DMS114 treated with DMSO at 0.1 percent for 48 hours (cell line): ENCODE results near the gene NTSR2.

Experiments
- DNase-seq: peaks from one replicate; lab custom pipeline; 2025; ENCODE audit not compliant: unreplicated experiment; lab: John Stamatoyannopoulos, UW

NTSR2 gene

GRCh38 chr2:11669454-11670291 lies at the start of gene NTSR2:
Gene NTSR2, minus strand, starts transcription at chr2:11670195. Its CDS starts 66 bp downstream, at chr2:11670129.
- DNase-seq: peak; percentile 4

GRCh38 chr2:11719230-11719977 lies 49.4 kb upstream of the NTSR2 start:
- DNase-seq: no peak

GRCh38 chr2:11718606-11719005 lies 48.6 kb upstream of the NTSR2 start:
- no peak for DNase-seq

- no peak for DNase-seq
Measured at GRCh38 chr2:11717623-11718022, 47.6 kb upstream of the NTSR2 start.

GRCh38 chr2:11716689-11717321 lies 46.8 kb upstream of the NTSR2 start:
- DNase-seq: no peak

GRCh38 chr2:11715987-11716652 lies 46.1 kb upstream of the NTSR2 start:
- DNase-seq: no peak

GRCh38 chr2:11713815-11714214 lies 43.8 kb upstream of the NTSR2 start:
- DNase-seq: no peak

GRCh38 chr2:11712866-11713265 lies 42.9 kb upstream of the NTSR2 start:
- no peak for DNase-seq

- no peak for DNase-seq
Measured at GRCh38 chr2:11711751-11712150, 41.8 kb upstream of the NTSR2 start.

- DNase-seq: no peak
Measured at GRCh38 chr2:11711354-11711716, 41.3 kb upstream of the NTSR2 start.

- no peak for DNase-seq
Measured at GRCh38 chr2:11710632-11711353, 40.8 kb upstream of the NTSR2 start.

GRCh38 chr2:11710210-11710609 lies 40.2 kb upstream of the NTSR2 start:
- DNase-seq: no peak

- no peak for DNase-seq
Measured at GRCh38 chr2:11709293-11709692, 39.3 kb upstream of the NTSR2 start.

GRCh38 chr2:11708106-11708505 lies 38.1 kb upstream of the NTSR2 start:
- no peak for DNase-seq

- DNase-seq: no peak
Measured at GRCh38 chr2:11705711-11706110, 35.7 kb upstream of the NTSR2 start.

- no peak for DNase-seq
Measured at GRCh38 chr2:11705063-11705462, 35.1 kb upstream of the NTSR2 start.

- no peak for DNase-seq
Measured at GRCh38 chr2:11703700-11704099, 33.7 kb upstream of the NTSR2 start.

GRCh38 chr2:11702946-11703345 lies 33.0 kb upstream of the NTSR2 start:
- DNase-seq: no peak

GRCh38 chr2:11701751-11702301 lies 31.8 kb upstream of the NTSR2 start:
- DNase-seq: no peak

GRCh38 chr2:11701206-11701605 lies 31.2 kb upstream of the NTSR2 start:
- DNase-seq: no peak
